Thymus (tissue), 11 donors: ENCODE results near the gene EYA4. TPM values are rescaled to one million over a fixed set of nuclear protein-coding genes. Genes with fewer than 3 reads are reported as not detected.

Experiments
- DNase-seq, 9 donors: peaks; one replicate each; pipeline ENCODE4 v3.0.0-alpha.2; 2013; ENCODE audit warnings: low spot score in 9 of 9, low read depth in 6 of 9, missing footprints in 1 of 9
- H3K27ac ChIP-seq, 2 donors: one replicate each; pipeline ENCODE4 v1.5.1; 2013; ENCODE audit warnings: control low read depth in 1 of 2, low read depth in 1 of 2, low read length in 1 of 2, mild to moderate bottlenecking in 1 of 2, moderate library complexity in 1 of 2
- H3K27me3 ChIP-seq, 2 donors: one replicate each; pipeline ENCODE4 v1.5.1; 2013; ENCODE audit warnings: low read length in 1 of 2; ENCODE audit not compliant: control insufficient read depth in 2 of 2, insufficient read depth in 1 of 2
- H3K36me3 ChIP-seq, 2 donors: one replicate each; pipeline ENCODE4 v1.5.1; 2013; ENCODE audit warnings: low read length in 1 of 2, mild to moderate bottlenecking in 1 of 2, moderate library complexity in 1 of 2; ENCODE audit not compliant: control insufficient read depth in 2 of 2, insufficient read depth in 2 of 2
- H3K4me1 ChIP-seq, 2 donors: one replicate each; pipeline ENCODE4 v1.5.1; 2013; ENCODE audit warnings: low read length in 2 of 2; ENCODE audit not compliant: control insufficient read depth in 2 of 2, insufficient read depth in 2 of 2
- H3K4me3 ChIP-seq, 2 donors: one replicate each; pipeline ENCODE4 v1.5.1; 2013; ENCODE audit warnings: low read length in 2 of 2, control low read depth in 1 of 2, mild to moderate bottlenecking in 1 of 2
- H3K9me3 ChIP-seq, 2 donors: one replicate each; pipeline ENCODE4 v1.5.1; 2013; ENCODE audit warnings: low read length in 1 of 2, mild to moderate bottlenecking in 1 of 2; ENCODE audit not compliant: control insufficient read depth in 2 of 2, insufficient read depth in 1 of 2
- WGBS: extraction: QIAGEN DNeasy Blood & Tissue Kit; methylation state at CpG from one replicate; pipeline ENCODE4 v1.1.7; 2013; 5-methylcytosine and 5-hydroxymethylcytosine counted together
- polyA plus RNA-seq: library from polyadenylated mRNA; stranded (reverse); fragments of 200-250 nt; gene quantifications from one replicate; pipeline ENCODE4 v1.2.3, GENCODE V29; 2013
- total RNA-seq: library from RNA; stranded (reverse); fragments of 120-200 nt; gene quantifications from one replicate; pipeline ENCODE4 v1.2.4, GENCODE V29; 2013
- donor health status: healthy.

The EYA4 gene
- total and polyA plus RNA-seq, 2 donors, result 6.2 to 9.5 TPM

- WGBS, result 91% methylated on average over 3 of the region's 3 CpGs
- no peak for DNase-seq
Observed at GRCh38 chr6:133407320-133408100, 166.4 kb downstream of the EYA4 start.

GRCh38 chr6:133408132-133408531, 167.0 kb downstream of the EYA4 start:
- Histone ChIP-seq H3K27me3 (no peaks in the 10 kb centered on the region), H3K4me3 (no peak overlapping the region), H3K9me3 (no peaks in the 10 kb centered on the region), H3K27ac (no peak overlapping the region), H3K4me1 (no peaks in the 10 kb centered on the region), H3K36me3 (no peaks in the 10 kb centered on the region)
- 91% methylated on average over 2 of the region's 2 CpGs for WGBS
- no peak for DNase-seq

More at GRCh38 chr6:133407320-133408100, 166.4 kb downstream of the EYA4 start:
- Histone ChIP-seq H3K27ac (no peak overlapping the region), H3K27me3 (no peaks in the 10 kb centered on the region), H3K4me3 (no peak overlapping the region), H3K9me3 (no peaks in the 10 kb centered on the region), H3K4me1 (no peaks in the 10 kb centered on the region), H3K36me3 (no peaks in the 10 kb centered on the region)

- Histone ChIP-seq H3K4me1 (no peaks in the 10 kb centered on the region), H3K4me3 (no peak overlapping the region), H3K27me3 (no peaks in the 10 kb centered on the region), H3K36me3 (no peaks in the 10 kb centered on the region), H3K27ac (no peak overlapping the region), H3K9me3 (no peaks in the 10 kb centered on the region)
- 94% methylated on average over 3 of the region's 3 CpGs for WGBS
- no peak for DNase-seq
Observed at GRCh38 chr6:133408543-133408942, 167.4 kb downstream of the EYA4 start.

GRCh38 chr6:133410638-133411435, 169.7 kb downstream of the EYA4 start:
- Histone ChIP-seq H3K4me1 (no peaks in the 10 kb centered on the region), H3K9me3 (no peaks in the 10 kb centered on the region), H3K27me3 (no peaks in the 10 kb centered on the region), H3K36me3 (no peaks in the 10 kb centered on the region), H3K4me3 (no peak overlapping the region), H3K27ac (no peak overlapping the region)
- no peak for DNase-seq
- WGBS, result 82% methylated on average over 6 of the region's 6 CpGs

- H3K4me3 ChIP-seq, result no peak overlapping the region
- no peaks in the 10 kb centered on the region for H3K4me1 ChIP-seq
- no peaks in the 10 kb centered on the region for H3K9me3 ChIP-seq
- no peak for DNase-seq
- H3K27ac ChIP-seq, result no peak overlapping the region
- no peaks in the 10 kb centered on the region for H3K36me3 ChIP-seq
- H3K27me3 ChIP-seq, result no peaks in the 10 kb centered on the region
Observed at GRCh38 chr6:133411757-133412156, 170.6 kb downstream of the EYA4 start.

- 93% methylated on average over 5 of the region's 5 CpGs for WGBS
- H3K4me1 ChIP-seq, result no peaks in the 10 kb centered on the region
- no peaks in the 10 kb centered on the region for H3K9me3 ChIP-seq
- no peak overlapping the region for H3K4me3 ChIP-seq
- H3K27ac ChIP-seq, result no peak overlapping the region
- H3K27me3 ChIP-seq, result no peaks in the 10 kb centered on the region
- no peaks in the 10 kb centered on the region for H3K36me3 ChIP-seq
- no peak for DNase-seq
Observed at GRCh38 chr6:133415262-133415661, 174.1 kb downstream of the EYA4 start.

- H3K27ac ChIP-seq, result no peak overlapping the region
- DNase-seq, result no peak
- no peak overlapping the region for H3K4me3 ChIP-seq
- no peaks in the 10 kb centered on the region for H3K9me3 ChIP-seq
- no peaks in the 10 kb centered on the region for H3K4me1 ChIP-seq
- H3K36me3 ChIP-seq, result no peaks in the 10 kb centered on the region
- H3K27me3 ChIP-seq, result no peaks in the 10 kb centered on the region
- 50% methylated on average over 2 of the region's 2 CpGs for WGBS
Observed at GRCh38 chr6:133418108-133418507, 177.0 kb downstream of the EYA4 start.

- no peak overlapping the region for H3K4me3 ChIP-seq
- H3K36me3 ChIP-seq, result no peaks in the 10 kb centered on the region
- H3K9me3 ChIP-seq, result no peaks in the 10 kb centered on the region
- DNase-seq, result no peak
- H3K27me3 ChIP-seq, result no peaks in the 10 kb centered on the region
- 94% methylated on average over 2 of the region's 2 CpGs for WGBS
- H3K4me1 ChIP-seq, result no peaks in the 10 kb centered on the region
- H3K27ac ChIP-seq, result no peak overlapping the region
Observed at GRCh38 chr6:133423242-133423641, 182.1 kb downstream of the EYA4 start.

- H3K9me3 ChIP-seq, result no peaks in the 10 kb centered on the region
- 83% methylated on average over 5 of the region's 5 CpGs for WGBS
- no peak overlapping the region for H3K27ac ChIP-seq
- no peaks in the 10 kb centered on the region for H3K27me3 ChIP-seq
- DNase-seq, result no peak
- H3K4me1 ChIP-seq, result no peaks in the 10 kb centered on the region
- no peak overlapping the region for H3K4me3 ChIP-seq
- H3K36me3 ChIP-seq, result no peaks in the 10 kb centered on the region
Observed at GRCh38 chr6:133424359-133424758, 183.2 kb downstream of the EYA4 start.
